Hypothalamus (tissue), 51 donors: ENCODE results near the gene YBX1.
"Not testable (repeated sequence)": the region's sequence is repeated elsewhere in the genome, so short reads cannot be mapped to it uniquely, and the experiment has no call there.

Source experiments
- DNase-seq, 51 donors: peaks; one replicate each; lab custom pipeline; 2025; lab: John Stamatoyannopoulos, UW

YBX1 gene

GRCh38 chr1:42746436-42747105 is 64.4 kb downstream of the YBX1 start:
- no peak for DNase-seq

GRCh38 chr1:42747125-42747524 is 64.9 kb downstream of the YBX1 start:
- peak in 25 of 51 donors; percentile 5 to 65 (median 22) for DNase-seq

- no peak for DNase-seq
Measured at GRCh38 chr1:42748021-42748420, 65.8 kb downstream of the YBX1 start.

GRCh38 chr1:42748461-42749410 is 66.5 kb downstream of the YBX1 start:
- DNase-seq: no peak

GRCh38 chr1:42750041-42750440 is 67.8 kb downstream of the YBX1 start:
- no peak for DNase-seq

- DNase-seq: not testable (repeated sequence)
Measured at GRCh38 chr1:42751511-42752070, 69.4 kb downstream of the YBX1 start.

- no peak for DNase-seq
Measured at GRCh38 chr1:42752284-42752683, 70.1 kb downstream of the YBX1 start.

GRCh38 chr1:42753070-42753469 is 70.9 kb downstream of the YBX1 start:
- DNase-seq: no peak
